H9 (cell line): ENCODE data around the gene UQCR10. TPM values are rescaled to one million over a fixed set of nuclear protein-coding genes. Genes with fewer than 3 reads are reported as not detected.

Experiments
- DNase-seq: peaks from one replicate; pipeline ENCODE4 v3.0.0-alpha.2; 2017
- H2AFZ ChIP-seq: one replicate; pipeline ENCODE4 v1.6.1; 2013; ENCODE audit warnings: mild to moderate bottlenecking, low read length, control low read depth, moderate library complexity
- H2AK5ac ChIP-seq: 2 replicates; pipeline ENCODE4 v1.6.1; 2013; ENCODE audit warnings: low read length, control low read depth, mixed read lengths; ENCODE audit not compliant: insufficient read length
- H2BK120ac ChIP-seq: one replicate; pipeline ENCODE4 v1.6.1; 2013; ENCODE audit warnings: low read depth, mild to moderate bottlenecking, low read length, control low read depth, inconsistent platforms; ENCODE audit not compliant: poor library complexity, severe bottlenecking
- H2BK12ac ChIP-seq: 2 replicates; pipeline ENCODE4 v1.6.1; 2013; ENCODE audit warnings: low read length, control low read depth, mixed read lengths, low read depth; ENCODE audit not compliant: insufficient read length
- H2BK15ac ChIP-seq: 2 replicates; pipeline ENCODE4 v1.6.1; 2013; ENCODE audit warnings: low read depth, low read length, control low read depth
- H2BK20ac ChIP-seq: one replicate; pipeline ENCODE4 v1.6.1; 2013; ENCODE audit warnings: low read depth, mild to moderate bottlenecking, low read length, control low read depth, inconsistent platforms; ENCODE audit not compliant: poor library complexity, severe bottlenecking
- H2BK5ac ChIP-seq: 2 replicates; pipeline ENCODE4 v1.6.1; 2013; ENCODE audit warnings: low read length, control low read depth, mixed read lengths; ENCODE audit not compliant: insufficient read length
- H3K14ac ChIP-seq: 2 replicates; pipeline ENCODE4 v1.6.1; 2013; ENCODE audit warnings: low read length, control low read depth; ENCODE audit not compliant: insufficient read depth
- H3K18ac ChIP-seq: 2 replicates; pipeline ENCODE4 v1.6.1; 2013; ENCODE audit warnings: low read depth, mild to moderate bottlenecking, mixed read lengths, low read length, control low read depth; ENCODE audit not compliant: insufficient read length
- H3K23ac ChIP-seq: 2 replicates; pipeline ENCODE4 v1.6.1; 2013; ENCODE audit warnings: low read length, control low read depth, mixed read lengths, low read depth; ENCODE audit not compliant: insufficient read length
- H3K23me2 ChIP-seq: 2 replicates; pipeline ENCODE4 v1.6.1; 2013; ENCODE audit warnings: low read depth, mild to moderate bottlenecking, mixed read lengths, low read length, control low read depth; ENCODE audit not compliant: insufficient read length, poor library complexity, severe bottlenecking
- H3K27ac ChIP-seq: 2 replicates; pipeline ENCODE4 v1.5.1; 2013; ENCODE audit warnings: low read length, control low read depth, mixed read lengths, low read depth; ENCODE audit not compliant: insufficient read length
- H3K27me3 ChIP-seq: 2 replicates; pipeline ENCODE4 v1.6.1; 2013; ENCODE audit warnings: low read length, control low read depth, inconsistent platforms; ENCODE audit not compliant: insufficient read depth
- H3K4ac ChIP-seq: 2 replicates; pipeline ENCODE4 v1.6.1; 2013; ENCODE audit warnings: low read depth, mild to moderate bottlenecking, control low read depth, inconsistent platforms, low read length, moderate library complexity
- H3K4me1 ChIP-seq: 2 replicates; pipeline ENCODE4 v1.6.1; 2013; ENCODE audit warnings: low read length, control low read depth, inconsistent platforms; ENCODE audit not compliant: insufficient read depth
- H3K4me2 ChIP-seq: 2 replicates; pipeline ENCODE4 v1.6.1; 2013; ENCODE audit warnings: low read length, control low read depth, mixed read lengths; ENCODE audit not compliant: insufficient read length, insufficient read depth
- H3K56ac ChIP-seq: 2 replicates; pipeline ENCODE4 v1.6.1; 2013; ENCODE audit warnings: low read depth, mild to moderate bottlenecking, mixed read lengths, low read length, control low read depth; ENCODE audit not compliant: insufficient read length
- H3K79me1 ChIP-seq: 2 replicates; pipeline ENCODE4 v1.6.1; 2013; ENCODE audit warnings: low read depth, mild to moderate bottlenecking, moderate library complexity, low read length, control low read depth, inconsistent platforms; ENCODE audit not compliant: insufficient read depth, poor library complexity, severe bottlenecking
- H3K79me2 ChIP-seq: 2 replicates; pipeline ENCODE4 v1.6.1; 2013; ENCODE audit warnings: low read length, control low read depth, inconsistent platforms; ENCODE audit not compliant: insufficient read depth
- H3K9ac ChIP-seq: 2 replicates; pipeline ENCODE4 v1.6.1; 2013; ENCODE audit warnings: low read length, control low read depth, mixed read lengths; ENCODE audit not compliant: insufficient read length; ENCODE audit errors: extremely low read depth
- H3K9me3 ChIP-seq: one replicate; pipeline ENCODE4 v1.6.1; 2013; ENCODE audit warnings: low read depth, low read length, inconsistent platforms; ENCODE audit not compliant: control insufficient read depth
- H3T11ph ChIP-seq: one replicate; pipeline ENCODE4 v1.6.1; 2013; ENCODE audit warnings: mild to moderate bottlenecking, low read length, control low read depth, inconsistent platforms
- H4K20me1 ChIP-seq: one replicate; pipeline ENCODE4 v1.6.1; 2013; ENCODE audit not compliant: control insufficient read depth, insufficient read length, insufficient read depth
- H4K5ac ChIP-seq: 2 replicates; pipeline ENCODE4 v1.6.1; 2013; ENCODE audit warnings: low read depth, mild to moderate bottlenecking, mixed read lengths, low read length, control low read depth; ENCODE audit not compliant: insufficient read length
- H4K8ac ChIP-seq: replicated peaks from 2 replicates; pipeline ENCODE4 v1.6.1; 2013; ENCODE audit warnings: low read length, control low read depth, mixed read lengths, low read depth; ENCODE audit not compliant: insufficient read length
- H4K91ac ChIP-seq: 2 replicates; pipeline ENCODE4 v1.6.1; 2013; ENCODE audit warnings: low read depth, mild to moderate bottlenecking, moderate library complexity, mixed read lengths, low read length, control low read depth; ENCODE audit not compliant: insufficient read length
- H3K27ac Mint-ChIP-seq, 3 experiments: 2 replicates in 2 of 3; 3 replicates in 1 of 3; pipeline ENCODE4 v1.8.0; 2020 to 2021; ENCODE audit warnings: mixed read lengths in 3 of 3, mild to moderate bottlenecking in 1 of 3, moderate library complexity in 1 of 3
- H3K27me3 Mint-ChIP-seq: 2 replicates; pipeline ENCODE4 v1.8.0; 2021; ENCODE audit warnings: low read depth, mild to moderate bottlenecking, moderate library complexity, mixed read lengths
- H3K36me3 Mint-ChIP-seq, 3 experiments: 2 replicates in 2 of 3; 3 replicates in 1 of 3; pipeline ENCODE4 v1.8.0; 2020 to 2021; ENCODE audit warnings: low read depth in 3 of 3, mixed read lengths in 3 of 3; ENCODE audit not compliant: insufficient read depth in 1 of 3
- H3K4me1 Mint-ChIP-seq, 2 experiments: 2 replicates each; pipeline ENCODE4 v1.8.0; 2020; ENCODE audit warnings: mixed read lengths in 2 of 2
- H3K4me3 Mint-ChIP-seq, 2 experiments: 2 replicates in 1 of 2; 3 replicates in 1 of 2; pipeline ENCODE4 v1.8.0; 2020 to 2021; ENCODE audit warnings: mild to moderate bottlenecking in 2 of 2, mixed read lengths in 2 of 2, moderate library complexity in 1 of 2
- H3K9me3 Mint-ChIP-seq, 2 experiments: 2 replicates in 1 of 2; 3 replicates in 1 of 2; pipeline ENCODE4 v1.8.0; 2020; ENCODE audit warnings: mild to moderate bottlenecking in 2 of 2, mixed read lengths in 2 of 2, moderate library complexity in 1 of 2
- WGBS: extraction: QIAGEN DNeasy Blood & Tissue Kit; methylation state at CpG from one replicate; pipeline ENCODE4 v1.1.7; 2013; ENCODE audit warnings: missing lambda C conversion rate, low lambda C conversion rate, mixed read lengths; ENCODE audit not compliant: insufficient read length; ENCODE audit errors: extremely low coverage; 5-methylcytosine and 5-hydroxymethylcytosine counted together
- total RNA-seq: library from RNA; stranded (reverse); gene quantifications from 2 replicates; pipeline ENCODE4 v1.2.1, GENCODE V29; 2021
- TF ChIP-seq, protein P1 (sequence below): fragments of 200-600 bp; sonication (generic); conservative IDR thresholded peaks from 3 replicates; pipeline ENCODE4 v1.8.0; 2021; ENCODE audit warnings: antibody characterized with exemption, mild to moderate bottlenecking

The UQCR10 gene
- total RNA-seq, 1 experiment from 2014 or later: 124 TPM

DNA sequence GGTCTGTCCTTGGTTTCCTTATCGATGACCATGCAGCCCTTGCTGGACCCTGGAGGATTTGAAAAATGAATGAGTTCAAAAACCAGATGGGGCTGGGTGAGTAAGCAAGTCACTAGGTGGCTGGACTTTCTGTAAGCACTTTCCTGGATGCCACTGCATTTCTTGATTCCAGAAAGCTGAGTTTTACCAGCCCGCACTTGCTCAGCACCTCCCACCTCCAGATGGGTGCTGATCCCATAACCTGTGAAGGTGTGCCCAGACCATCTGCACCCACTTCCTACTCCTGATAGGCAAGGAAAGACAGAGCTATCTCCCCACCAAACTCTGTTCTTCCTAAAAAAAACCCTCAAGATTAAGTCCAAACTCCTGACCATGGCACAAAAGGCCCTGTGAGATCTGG, 49.8 kb downstream of the UQCR10 start:
- H3K4me3 Mint-ChIP-seq: no peak overlapping the region
- H3K23me2 ChIP-seq: no peaks in the 10 kb centered on the region

More for the DNA sequence above, 49.8 kb downstream of the UQCR10 start:
- Histone ChIP-seq H3K14ac (no peak overlapping the region), H3K27me3 (no peaks in the 10 kb centered on the region), H2BK20ac (no peak overlapping the region), H4K8ac (no peak overlapping the region), H2AFZ (no peak overlapping the region), H3K4me2 (no peak overlapping the region), H3K27ac (no peak overlapping the region), H3K9ac (no peak overlapping the region), H3K56ac (no peak overlapping the region), H2BK12ac (no peak overlapping the region), H2BK15ac (no peak overlapping the region), H4K20me1 (no peaks in the 10 kb centered on the region), H4K91ac (no peak overlapping the region), H3K9me3 (no peaks in the 10 kb centered on the region), H3K4ac (no peak overlapping the region), H3T11ph (no peak overlapping the region), H2BK120ac (no peak overlapping the region), H2BK5ac (no peak overlapping the region), H4K5ac (no peak overlapping the region), H3K4me1 (no peaks in the 10 kb centered on the region), H3K79me1 (no peaks in the 10 kb centered on the region), H2AK5ac (no peak overlapping the region), H3K23ac (no peak overlapping the region), H3K18ac (no peak overlapping the region), H3K79me2 (no peaks in the 10 kb centered on the region)
- no peak for DNase-seq
- Mint-ChIP-seq H3K27ac (peak overlapping the region in 2 of 3 experiments; percentile 76 to 96; a peak in 2 of 7 replicates), H3K36me3 (peaks cover 11 to 76% (median 64%) of the 10 kb centered on the region in 3 experiments; a peak in 6 of 7 replicates), H3K9me3 (no peaks in the 10 kb centered on the region), H3K4me1 (peaks cover 0 to 11% of the 10 kb centered on the region in 2 experiments; a peak in 2 of 4 replicates), H3K27me3 (peaks cover 2% of the 10 kb centered on the region; the same call in 1 of the 2 replicates)
- TF ChIP-seq, protein P1, sequence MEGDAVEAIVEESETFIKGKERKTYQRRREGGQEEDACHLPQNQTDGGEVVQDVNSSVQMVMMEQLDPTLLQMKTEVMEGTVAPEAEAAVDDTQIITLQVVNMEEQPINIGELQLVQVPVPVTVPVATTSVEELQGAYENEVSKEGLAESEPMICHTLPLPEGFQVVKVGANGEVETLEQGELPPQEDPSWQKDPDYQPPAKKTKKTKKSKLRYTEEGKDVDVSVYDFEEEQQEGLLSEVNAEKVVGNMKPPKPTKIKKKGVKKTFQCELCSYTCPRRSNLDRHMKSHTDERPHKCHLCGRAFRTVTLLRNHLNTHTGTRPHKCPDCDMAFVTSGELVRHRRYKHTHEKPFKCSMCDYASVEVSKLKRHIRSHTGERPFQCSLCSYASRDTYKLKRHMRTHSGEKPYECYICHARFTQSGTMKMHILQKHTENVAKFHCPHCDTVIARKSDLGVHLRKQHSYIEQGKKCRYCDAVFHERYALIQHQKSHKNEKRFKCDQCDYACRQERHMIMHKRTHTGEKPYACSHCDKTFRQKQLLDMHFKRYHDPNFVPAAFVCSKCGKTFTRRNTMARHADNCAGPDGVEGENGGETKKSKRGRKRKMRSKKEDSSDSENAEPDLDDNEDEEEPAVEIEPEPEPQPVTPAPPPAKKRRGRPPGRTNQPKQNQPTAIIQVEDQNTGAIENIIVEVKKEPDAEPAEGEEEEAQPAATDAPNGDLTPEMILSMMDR: no peak
- no CpG with 5 or more reads among the region's 2 CpGs for WGBS
